Measurements from ENCODE around the gene SLC11A1. TPM values are rescaled to one million over a fixed set of nuclear protein-coding genes. Genes with fewer than 3 reads are reported as not detected.

The SLC11A1 gene
- total RNA-seq, 1 experiment from 2014 or later: 0.33 TPM

- H3K4me3 ChIP-seq (ENCODE audit: low read length): no peak overlapping the region
- DNase-seq (no peak), ATAC-seq (no peak)
- CTCF ChIA-PET: no interaction called here
- no peaks in the 10 kb centered on the region for H3K9me3 ChIP-seq (ENCODE audit: low read length)
- no peaks in the 10 kb centered on the region for H3K27me3 ChIP-seq (ENCODE audit: low read length)
- H4K20me1 ChIP-seq (ENCODE audit: low read length): no peaks in the 10 kb centered on the region
- no peak overlapping the region for H2AFZ ChIP-seq (ENCODE audit: low read length)
- no peaks in the 10 kb centered on the region for H3K79me2 ChIP-seq (ENCODE audit: low read length)
- no peak overlapping the region for H3K9ac ChIP-seq (ENCODE audit: low read length)
- BruUV-seq (replicated peaks): no TSS peak
- no peaks in the 10 kb centered on the region for H3K36me3 ChIP-seq (ENCODE audit: low read depth, low read length)
- intact Hi-C loops (cut with micrococcal nuclease): no loop called here
- H3K4me1 ChIP-seq (ENCODE audit: insufficient read depth, low read length): no peaks in the 10 kb centered on the region
- POLR2A ChIA-PET (ENCODE audit: unreplicated experiment): no interaction called here
- TF ChIP-seq EZH2 (IDR thresholded peaks at IDR 0.05; ENCODE audit: low read length, unreplicated experiment) (no peak), EZH2phosphoT487 (IDR thresholded peaks at IDR 0.05; ENCODE audit: borderline replicate concordance, low read length) (no peak), CTCF (conservative IDR thresholded peaks at IDR 0.05; ENCODE audit: low read depth, low read length) (no peak)
- H3K4me2 ChIP-seq (ENCODE audit: low read length): no peak overlapping the region
- no peaks in the 10 kb centered on the region for H3K9me2 ChIP-seq (replicated peaks; ENCODE audit: low read length)
- H3F3A ChIP-seq (ENCODE audit: low read length, unreplicated experiment): no peaks in the 10 kb centered on the region
- no peak overlapping the region for H3K27ac ChIP-seq (ENCODE audit: low read length)
Observed at GRCh38 chr2:218344755-218345417, 37.2 kb upstream of the SLC11A1 start.

DNA sequence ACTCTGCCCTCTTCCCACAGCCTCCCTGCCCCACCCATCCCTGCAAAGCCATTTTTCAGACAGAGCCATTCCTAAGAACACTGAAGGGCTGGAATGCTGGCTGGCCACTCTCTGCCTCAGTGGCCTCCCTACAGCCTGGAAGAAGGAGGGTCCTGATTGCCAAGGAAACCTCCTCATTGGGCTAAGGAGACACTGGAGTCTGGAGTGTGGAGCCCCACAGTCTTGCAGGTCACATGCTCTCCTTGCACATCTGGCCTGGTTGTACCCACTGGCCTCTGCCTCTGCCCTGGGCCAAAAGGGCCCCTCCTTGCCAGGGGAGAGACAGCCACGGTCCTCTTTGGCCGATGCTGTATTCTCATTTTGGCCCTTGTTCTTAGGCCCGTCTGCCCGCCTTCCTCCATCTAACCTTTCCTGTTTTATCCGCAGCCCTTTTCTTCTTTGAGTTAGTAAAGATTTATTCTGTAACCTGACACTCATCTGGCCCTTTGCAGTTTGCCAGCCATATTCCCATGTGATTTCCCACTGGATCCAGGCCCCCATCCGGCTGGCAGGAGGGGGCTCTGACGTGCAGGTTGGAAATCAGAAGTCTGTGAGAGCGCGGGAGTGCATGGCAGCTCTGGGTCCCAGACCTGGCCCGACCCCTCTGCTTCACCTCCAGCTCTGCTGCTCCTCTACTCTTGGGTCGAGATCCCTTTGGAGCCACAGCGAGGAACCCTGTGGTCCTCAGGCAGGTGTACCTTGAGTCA is 36.4 kb upstream of the SLC11A1 start:
- H3K79me2 ChIP-seq (ENCODE audit: low read length): no peaks in the 10 kb centered on the region
- POLR2A ChIA-PET (ENCODE audit: unreplicated experiment): no interaction called here
- H3F3A ChIP-seq (ENCODE audit: low read length, unreplicated experiment): no peaks in the 10 kb centered on the region
- no peak overlapping the region for H3K4me2 ChIP-seq (ENCODE audit: low read length)
- no peak overlapping the region for H2AFZ ChIP-seq (ENCODE audit: low read length)
- no peak for ATAC-seq
- DNase-seq: no peak
- BruUV-seq (replicated peaks): no TSS peak
- no peaks in the 10 kb centered on the region for H4K20me1 ChIP-seq (ENCODE audit: low read length)
- no peaks in the 10 kb centered on the region for H3K36me3 ChIP-seq (ENCODE audit: low read depth, low read length)
- CTCF ChIA-PET: no interaction called here
- no peak overlapping the region for H3K4me3 ChIP-seq (ENCODE audit: low read length)
- no peak overlapping the region for H3K27ac ChIP-seq (ENCODE audit: low read length)
- intact Hi-C loops (cut with micrococcal nuclease): no loop called here
- no peak for TF ChIP-seq EZH2 (IDR thresholded peaks at IDR 0.05; ENCODE audit: low read length, unreplicated experiment)
- no peak for TF ChIP-seq EZH2phosphoT487 (IDR thresholded peaks at IDR 0.05; ENCODE audit: borderline replicate concordance, low read length)
- TF ChIP-seq CTCF (conservative IDR thresholded peaks at IDR 0.05; ENCODE audit: low read depth, low read length): no peak
- no peaks in the 10 kb centered on the region for H3K9me3 ChIP-seq (ENCODE audit: low read length)
- H3K27me3 ChIP-seq (ENCODE audit: low read length): no peaks in the 10 kb centered on the region
- no peaks in the 10 kb centered on the region for H3K4me1 ChIP-seq (ENCODE audit: insufficient read depth, low read length)
- H3K9ac ChIP-seq (ENCODE audit: low read length): no peak overlapping the region
- no peaks in the 10 kb centered on the region for H3K9me2 ChIP-seq (replicated peaks; ENCODE audit: low read length)

- Histone ChIP-seq H3K27ac (ENCODE audit: low read length) (no peak overlapping the region), H2AFZ (ENCODE audit: low read length) (no peak overlapping the region), H4K20me1 (ENCODE audit: low read length) (no peaks in the 10 kb centered on the region), H3K36me3 (ENCODE audit: low read depth, low read length) (no peaks in the 10 kb centered on the region), H3K4me1 (ENCODE audit: insufficient read depth, low read length) (no peaks in the 10 kb centered on the region), H3K4me2 (ENCODE audit: low read length) (no peak overlapping the region), H3K9me2 (replicated peaks; ENCODE audit: low read length) (no peaks in the 10 kb centered on the region), H3F3A (ENCODE audit: low read length, unreplicated experiment) (no peaks in the 10 kb centered on the region), H3K4me3 (ENCODE audit: low read length) (no peak overlapping the region), H3K9ac (ENCODE audit: low read length) (no peak overlapping the region), H3K9me3 (ENCODE audit: low read length) (no peaks in the 10 kb centered on the region), H3K79me2 (ENCODE audit: low read length) (no peaks in the 10 kb centered on the region), H3K27me3 (ENCODE audit: low read length) (no peaks in the 10 kb centered on the region)
- ChIA-PET CTCF (no interaction called here), POLR2A (ENCODE audit: unreplicated experiment) (no interaction called here)
- DNase-seq (no peak), ATAC-seq (no peak)
- no TSS peak for BruUV-seq (replicated peaks)
- intact Hi-C loops (cut with micrococcal nuclease): no loop called here
- TF ChIP-seq CTCF (conservative IDR thresholded peaks at IDR 0.05; ENCODE audit: low read depth, low read length) (no peak), EZH2phosphoT487 (IDR thresholded peaks at IDR 0.05; ENCODE audit: borderline replicate concordance, low read length) (no peak), EZH2 (IDR thresholded peaks at IDR 0.05; ENCODE audit: low read length, unreplicated experiment) (no peak)
Observed at GRCh38 chr2:218347172-218347571, 34.9 kb upstream of the SLC11A1 start.

Measured in PC-3 (cell line).